ENCODE measurements around the gene MYO16. TPM values are rescaled to one million over a fixed set of nuclear protein-coding genes. Genes with fewer than 3 reads are reported as not detected.

MYO16 gene
- total RNA-seq, 4 donors from 2014 or later, result under 0.01 to 0.21 TPM; not detected in 2

DNA sequence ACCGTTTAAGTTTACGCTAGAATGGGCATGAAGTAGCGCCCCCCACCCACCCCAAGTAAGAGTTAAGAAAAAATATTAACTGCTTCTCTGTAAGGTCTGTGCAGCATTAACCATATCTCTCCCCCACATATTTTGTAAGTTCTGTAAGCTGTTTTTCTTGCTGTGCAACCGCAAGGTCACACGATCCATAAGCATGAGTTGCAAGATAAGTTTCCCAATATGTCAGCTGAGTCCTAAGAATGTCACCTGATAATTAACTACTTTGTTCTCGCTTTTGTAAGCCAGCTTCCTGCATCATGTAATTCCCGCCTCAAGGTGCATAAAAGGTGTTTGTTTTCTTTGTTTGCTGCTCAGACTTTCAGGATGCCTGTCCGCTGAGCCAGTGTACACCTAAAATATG, 187.0 kb downstream of the MYO16 start:
- H3K36me3 ChIP-seq, result no peaks in the 10 kb centered on the region
- H3K9me3 ChIP-seq, result no peaks in the 10 kb centered on the region
- WGBS, 2 donors, result 93 to 94% methylated on average over 8 of the region's 8 CpGs
- no peak overlapping the region for H3K27ac ChIP-seq
- no peak overlapping the region for H3K4me3 ChIP-seq
- no peak for TF ChIP-seq EP300 (IDR thresholded peaks at IDR 0.05)
- no peak for TF ChIP-seq POLR2A (IDR thresholded peaks at IDR 0.05)
- TF ChIP-seq CTCF (IDR thresholded peaks at IDR 0.05), result no peak
- H3K4me1 ChIP-seq, result no peaks in the 10 kb centered on the region
- H3K27me3 ChIP-seq, result no peaks in the 10 kb centered on the region
- DNase-seq (ENCODE audit: low spot score in 2 of 2), result no peak

GRCh38 chr13:108827646-108828045, 198.2 kb downstream of the MYO16 start:
- WGBS, 2 donors, result 50 to 51% methylated on average over 4 of the region's 4 CpGs
- H3K4me3 ChIP-seq, result no peak overlapping the region
- DNase-seq (ENCODE audit: low spot score in 2 of 2), result no peak
- H3K27ac ChIP-seq, result no peak overlapping the region
- H3K9me3 ChIP-seq, result peaks cover 0 to 14% (median 0%) of the 10 kb centered on the region in 4 donors
- H3K36me3 ChIP-seq, result no peaks in the 10 kb centered on the region
- H3K4me1 ChIP-seq, result no peaks in the 10 kb centered on the region
- TF ChIP-seq POLR2A (IDR thresholded peaks at IDR 0.05) (no peak), EP300 (IDR thresholded peaks at IDR 0.05) (no peak), CTCF (IDR thresholded peaks at IDR 0.05) (no peak)
- H3K27me3 ChIP-seq, result no peaks in the 10 kb centered on the region

DNA sequence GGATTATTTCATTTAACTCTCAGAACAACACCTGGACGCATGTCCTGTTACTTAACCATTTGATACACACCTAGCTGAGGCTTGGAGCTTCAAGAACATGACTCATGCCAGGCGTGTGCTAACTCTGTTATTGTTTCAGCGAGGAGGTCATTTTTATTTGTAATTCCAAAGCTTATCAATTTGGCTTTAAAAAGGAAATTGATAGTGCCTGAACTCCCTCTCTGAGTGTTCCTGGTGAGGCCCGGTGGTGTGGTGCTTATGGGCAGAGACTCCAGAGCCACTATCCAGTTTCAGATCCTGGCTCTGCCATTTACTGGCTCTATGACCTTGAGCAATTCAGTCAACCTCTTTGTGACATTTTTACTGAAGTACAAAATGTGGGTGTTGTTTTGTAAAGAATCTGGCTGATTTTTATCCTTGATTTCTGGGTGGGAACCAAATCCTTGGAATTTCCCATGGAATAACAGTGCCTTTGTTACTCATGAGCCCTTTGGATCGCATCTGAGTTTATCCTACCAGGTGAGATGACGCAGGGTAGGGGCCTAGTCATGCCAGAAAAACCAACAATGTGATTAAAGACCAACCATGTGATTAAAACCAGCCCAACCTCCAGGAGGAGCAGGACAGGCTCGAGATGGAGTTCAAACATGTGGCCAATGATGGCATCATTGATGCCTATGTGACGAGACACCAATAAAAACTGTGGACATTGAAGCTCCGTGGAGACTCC, 198.8 kb downstream of the MYO16 start:
- Histone ChIP-seq H3K4me1 (no peaks in the 10 kb centered on the region), H3K27me3 (no peaks in the 10 kb centered on the region), H3K27ac (no peak overlapping the region), H3K9me3 (peaks cover 0 to 14% (median 0%) of the 10 kb centered on the region in 4 donors), H3K4me3 (no peak overlapping the region), H3K36me3 (no peaks in the 10 kb centered on the region)
- no peak for TF ChIP-seq CTCF (IDR thresholded peaks at IDR 0.05)
- no peak for TF ChIP-seq EP300 (IDR thresholded peaks at IDR 0.05)
- no peak for TF ChIP-seq POLR2A (IDR thresholded peaks at IDR 0.05)
- WGBS, 2 donors, result 86 to 88% methylated on average over 9 of the region's 9 CpGs
- DNase-seq (ENCODE audit: low spot score in 2 of 2), result no peak

DNA sequence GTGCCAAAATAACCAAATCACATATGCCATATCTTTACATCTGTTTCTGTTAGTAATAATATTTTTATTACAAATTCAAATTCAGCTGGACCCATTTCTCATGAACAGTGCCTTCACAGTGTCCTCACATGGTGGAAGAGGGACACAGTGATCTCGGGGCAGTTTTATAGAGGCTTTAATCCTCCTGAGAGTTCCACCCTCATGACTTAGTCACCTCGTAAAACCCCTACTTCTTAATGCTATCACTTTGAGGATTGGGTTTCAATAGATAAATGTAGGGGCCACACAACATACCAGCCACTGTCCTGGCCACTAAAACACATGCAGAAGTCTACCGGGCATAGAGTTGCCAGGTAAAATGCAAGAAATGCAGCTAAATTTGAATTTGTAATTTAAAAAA, 201.5 kb downstream of the MYO16 start:
- no peak overlapping the region for H3K27ac ChIP-seq
- TF ChIP-seq EP300 (IDR thresholded peaks at IDR 0.05), result no peak
- TF ChIP-seq CTCF (IDR thresholded peaks at IDR 0.05), result no peak
- TF ChIP-seq POLR2A (IDR thresholded peaks at IDR 0.05), result no peak
- no peaks in the 10 kb centered on the region for H3K27me3 ChIP-seq
- no peak for DNase-seq (ENCODE audit: low spot score in 2 of 2)
- H3K36me3 ChIP-seq, result no peaks in the 10 kb centered on the region
- no peaks in the 10 kb centered on the region for H3K4me1 ChIP-seq
- H3K9me3 ChIP-seq, result peaks cover 0 to 13% (median 0%) of the 10 kb centered on the region in 4 donors
- H3K4me3 ChIP-seq, result no peak overlapping the region
- 52 to 55% methylated on average over 3 of the region's 3 CpGs for WGBS, 2 donors

DNA sequence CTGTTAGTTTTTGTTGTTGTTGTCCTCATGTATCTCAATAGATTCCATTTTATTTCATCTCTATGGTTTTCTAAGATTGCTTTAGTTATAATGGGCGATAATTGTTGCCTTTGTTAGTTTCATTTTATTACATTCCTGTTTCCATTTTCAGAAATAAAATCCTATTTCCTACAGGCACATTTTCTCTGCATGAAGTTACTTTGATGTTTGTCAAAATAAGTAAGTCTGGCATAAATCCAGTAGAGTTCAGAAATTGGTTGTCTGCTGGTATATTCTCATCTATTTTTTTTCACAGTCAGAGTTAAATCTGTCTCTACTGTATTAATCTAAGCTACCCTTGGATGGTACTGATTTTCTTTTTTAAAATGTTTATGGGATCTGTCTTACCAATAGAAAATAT, 204.1 kb downstream of the MYO16 start:
- no peak overlapping the region for H3K27ac ChIP-seq
- DNase-seq (ENCODE audit: low spot score in 2 of 2), result no peak
- H3K27me3 ChIP-seq, result no peaks in the 10 kb centered on the region
- H3K9me3 ChIP-seq, result peaks cover 0 to 4% (median 0%) of the 10 kb centered on the region in 4 donors
- no peaks in the 10 kb centered on the region for H3K36me3 ChIP-seq
- H3K4me1 ChIP-seq, result no peaks in the 10 kb centered on the region
- no peak overlapping the region for H3K4me3 ChIP-seq
- WGBS, 2 donors, result 70 to 73% methylated on average over 1 of the region's 1 CpG
- no peak for TF ChIP-seq CTCF (IDR thresholded peaks at IDR 0.05)
- TF ChIP-seq POLR2A (IDR thresholded peaks at IDR 0.05), result no peak
- no peak for TF ChIP-seq EP300 (IDR thresholded peaks at IDR 0.05)

Measured in tibial nerve (tissue), 4 donors.